GM19025 (cell line): ENCODE measurements around the gene TRIM37.
"Not testable (repeated sequence)": the region's sequence is repeated elsewhere in the genome, so short reads cannot be mapped to it uniquely, and the experiment has no call there.

Source experiments
- ATAC-seq: cut with Tn5 transposase; IDR thresholded peaks from one replicate; pipeline ENCODE4 v1.9.1; 2021; ENCODE audit warnings: mild to moderate bottlenecking, low read depth, moderate library complexity; ENCODE audit not compliant: unreplicated experiment

TRIM37 gene, protein sequence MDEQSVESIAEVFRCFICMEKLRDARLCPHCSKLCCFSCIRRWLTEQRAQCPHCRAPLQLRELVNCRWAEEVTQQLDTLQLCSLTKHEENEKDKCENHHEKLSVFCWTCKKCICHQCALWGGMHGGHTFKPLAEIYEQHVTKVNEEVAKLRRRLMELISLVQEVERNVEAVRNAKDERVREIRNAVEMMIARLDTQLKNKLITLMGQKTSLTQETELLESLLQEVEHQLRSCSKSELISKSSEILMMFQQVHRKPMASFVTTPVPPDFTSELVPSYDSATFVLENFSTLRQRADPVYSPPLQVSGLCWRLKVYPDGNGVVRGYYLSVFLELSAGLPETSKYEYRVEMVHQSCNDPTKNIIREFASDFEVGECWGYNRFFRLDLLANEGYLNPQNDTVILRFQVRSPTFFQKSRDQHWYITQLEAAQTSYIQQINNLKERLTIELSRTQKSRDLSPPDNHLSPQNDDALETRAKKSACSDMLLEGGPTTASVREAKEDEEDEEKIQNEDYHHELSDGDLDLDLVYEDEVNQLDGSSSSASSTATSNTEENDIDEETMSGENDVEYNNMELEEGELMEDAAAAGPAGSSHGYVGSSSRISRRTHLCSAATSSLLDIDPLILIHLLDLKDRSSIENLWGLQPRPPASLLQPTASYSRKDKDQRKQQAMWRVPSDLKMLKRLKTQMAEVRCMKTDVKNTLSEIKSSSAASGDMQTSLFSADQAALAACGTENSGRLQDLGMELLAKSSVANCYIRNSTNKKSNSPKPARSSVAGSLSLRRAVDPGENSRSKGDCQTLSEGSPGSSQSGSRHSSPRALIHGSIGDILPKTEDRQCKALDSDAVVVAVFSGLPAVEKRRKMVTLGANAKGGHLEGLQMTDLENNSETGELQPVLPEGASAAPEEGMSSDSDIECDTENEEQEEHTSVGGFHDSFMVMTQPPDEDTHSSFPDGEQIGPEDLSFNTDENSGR

DNA sequence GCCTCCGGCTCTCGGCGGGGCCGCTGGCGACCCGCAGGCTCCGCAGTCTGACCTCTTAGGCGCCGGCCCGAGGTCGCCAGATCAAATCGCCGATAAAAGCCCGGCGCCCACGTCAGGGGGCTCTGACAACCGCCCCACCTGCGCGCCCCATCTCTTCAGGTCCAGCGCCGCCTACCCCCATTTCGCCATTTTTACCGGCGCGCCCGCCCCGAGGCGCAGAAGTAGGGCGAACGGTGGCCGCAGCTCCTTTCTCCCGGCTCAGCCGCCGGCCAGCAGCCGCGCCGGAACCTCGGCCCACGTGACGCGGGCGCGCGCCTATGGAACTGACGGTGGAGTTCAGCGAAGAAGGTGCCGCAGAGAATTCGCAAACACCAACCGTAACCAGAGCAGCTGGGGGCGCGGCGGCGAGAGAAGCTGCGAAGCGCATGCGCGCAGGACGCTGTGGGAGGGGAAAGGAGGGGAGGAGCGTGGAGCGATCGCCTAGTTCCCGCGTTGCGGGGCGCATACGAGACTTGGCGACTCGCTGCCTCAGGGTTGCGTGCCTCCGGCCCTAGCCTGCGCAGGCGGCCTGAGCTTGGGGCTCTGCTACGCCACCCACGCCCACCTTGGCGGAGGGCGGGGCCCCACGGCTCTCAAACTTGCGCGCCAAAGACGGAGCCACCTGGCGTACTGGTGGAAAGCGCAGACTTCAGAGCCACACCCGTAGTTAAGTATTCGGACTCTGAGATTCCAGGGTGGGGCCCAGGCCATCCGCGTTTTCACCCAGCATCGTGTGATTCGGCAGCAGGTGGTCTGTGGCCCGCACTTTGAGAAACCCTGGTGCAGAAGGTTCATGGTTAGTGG lies at the start of gene TRIM37:
Gene TRIM37 (minus strand): TSS at position 418 of the 843 bp plus-strand sequence. CDS start 419 bp downstream, outside the sequence.
- peak; percentile 94 for ATAC-seq

- ATAC-seq, result peak; percentile 90
These were observed 48.9 kb upstream of the TRIM37 start, which contains the start of gene PRR11 for GRCh38 chr17:59155439-59156177. Gene PRR11, plus strand, starts transcription at chr17:59155746. Its CDS starts 14,007 bp downstream, at chr17:59169753.

DNA sequence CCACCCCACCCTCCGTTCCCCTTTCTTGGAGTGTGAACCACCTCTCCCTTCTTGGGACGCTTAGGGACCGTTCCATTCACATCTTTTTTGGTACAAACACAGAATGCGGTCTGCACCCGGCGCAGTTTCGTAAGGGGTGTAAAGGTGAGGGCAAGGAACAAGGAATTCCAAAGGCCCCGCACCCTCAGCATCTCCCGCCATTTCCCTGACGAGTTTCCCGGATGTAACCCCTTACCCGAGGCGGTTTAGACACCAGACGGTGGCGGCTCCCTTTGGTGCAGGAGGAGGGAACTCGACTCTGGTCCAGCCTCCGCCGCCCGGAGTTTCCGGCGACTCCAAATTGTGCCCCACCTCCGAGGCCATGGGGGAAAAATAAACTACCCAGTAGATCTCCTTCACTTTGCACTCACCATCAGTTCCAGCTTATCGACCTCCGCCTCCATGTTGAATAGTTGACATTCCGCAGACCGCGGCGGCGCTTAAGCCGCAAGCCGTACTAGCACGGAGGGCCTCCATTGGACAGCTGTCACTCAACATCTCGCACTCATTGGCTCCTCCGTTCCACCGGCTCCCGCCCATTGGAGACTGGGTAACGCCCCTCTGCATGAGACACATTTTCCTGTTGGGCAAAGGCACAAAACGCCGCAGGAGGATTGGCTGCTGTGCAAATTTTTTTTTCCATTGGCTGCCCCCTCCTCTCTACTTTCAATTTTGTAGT lies 48.2 kb upstream of the TRIM37 start, which contains the start of gene SKA2:
Gene SKA2 (minus strand): TSS at position 466 of the 718 bp plus-strand sequence. CDS start 23 bp downstream, at position 443.
- ATAC-seq, result peak; percentile 78

- no peak for ATAC-seq
These were observed 47.6 kb upstream of the TRIM37 start for GRCh38 chr17:59154292-59154720.

DNA sequence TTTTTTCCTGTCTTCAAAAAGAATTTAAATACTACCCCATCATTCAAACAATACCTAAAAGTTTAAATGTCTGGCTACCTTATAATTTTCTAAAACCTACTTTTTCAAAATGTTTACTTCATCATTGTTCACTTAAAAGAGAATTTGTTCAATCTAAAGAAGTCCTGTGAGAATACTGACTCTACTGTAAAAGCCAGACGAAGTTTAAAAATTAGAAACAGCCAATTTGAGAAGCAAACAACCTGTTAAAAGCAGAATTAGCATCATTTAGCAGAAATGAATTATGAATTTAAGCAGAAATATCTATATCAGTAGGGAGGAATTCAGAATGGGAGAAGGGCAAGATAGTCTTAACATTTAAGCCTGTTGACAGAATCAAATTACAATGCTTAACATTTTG lies 46.2 kb upstream of the TRIM37 start:
- no peak for ATAC-seq

GRCh38 chr17:59151591-59151990 lies 44.9 kb upstream of the TRIM37 start:
- no peak for ATAC-seq

- no peak for ATAC-seq
These were observed 44.3 kb upstream of the TRIM37 start for GRCh38 chr17:59151006-59151405.

- ATAC-seq, result no peak
These were observed 43.3 kb upstream of the TRIM37 start for GRCh38 chr17:59149841-59150511.

DNA sequence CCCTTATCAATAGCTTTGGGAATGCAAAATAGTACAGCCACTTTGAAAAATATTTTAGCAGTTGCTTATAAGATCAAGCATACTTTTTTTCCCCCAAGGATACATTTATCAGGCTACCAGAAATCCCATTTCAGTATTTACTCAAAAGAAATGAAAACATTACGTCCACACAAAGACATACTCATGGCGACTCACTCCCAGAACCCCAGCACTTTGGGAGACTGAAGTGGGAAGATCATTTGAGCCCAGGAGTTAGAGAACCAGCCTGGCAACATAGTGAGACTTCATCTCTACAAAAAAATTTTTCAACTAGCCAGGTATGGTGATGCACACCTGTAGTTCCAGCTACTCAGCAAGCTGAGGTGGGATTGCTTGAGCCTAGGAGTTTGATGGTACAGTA lies 42.4 kb upstream of the TRIM37 start:
- no peak for ATAC-seq

- ATAC-seq, result no peak
These were observed 39.0 kb upstream of the TRIM37 start for GRCh38 chr17:59145571-59146096.

- ATAC-seq, result no peak
These were observed 35.2 kb upstream of the TRIM37 start for GRCh38 chr17:59141860-59142259.

GRCh38 chr17:59139939-59140338 lies 33.3 kb upstream of the TRIM37 start:
- ATAC-seq, result no peak

DNA sequence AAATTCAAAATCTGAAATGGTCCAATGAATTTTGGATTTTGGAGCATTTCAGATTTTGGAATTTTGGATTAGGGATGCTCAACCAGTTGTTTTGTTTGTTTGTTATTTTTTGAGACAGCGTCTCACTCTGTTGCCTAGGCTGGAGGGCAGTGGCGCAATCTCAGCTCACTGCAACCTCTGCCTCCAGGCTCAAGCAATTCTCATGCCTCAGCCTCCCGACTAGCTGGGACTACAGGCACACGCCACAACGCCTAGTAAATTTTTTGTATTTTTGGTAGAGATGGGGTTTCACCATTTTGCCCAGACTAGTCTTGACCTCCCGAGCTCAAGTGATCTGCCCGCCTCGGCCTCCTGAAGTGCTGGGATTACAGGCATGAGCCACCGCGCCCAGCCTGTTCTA lies 31.7 kb upstream of the TRIM37 start:
- ATAC-seq, result not testable (repeated sequence)

DNA sequence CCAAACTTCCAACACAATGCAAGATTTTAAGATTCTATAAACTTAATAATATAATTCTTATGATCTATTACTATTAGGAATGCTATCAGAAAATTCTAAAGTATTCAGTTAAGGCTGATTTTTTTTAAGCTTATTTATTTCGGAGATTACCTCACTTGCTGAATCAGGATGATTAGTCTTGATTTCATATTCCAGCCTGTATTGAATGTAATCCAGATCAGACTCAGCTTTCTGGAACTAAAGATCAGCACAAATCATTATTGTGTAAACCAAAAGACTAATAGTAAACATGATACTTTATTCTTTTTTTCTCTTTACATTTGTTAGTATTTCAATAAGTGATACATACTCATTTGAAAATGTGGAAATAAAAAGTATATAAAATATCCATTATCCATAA lies 24.5 kb upstream of the TRIM37 start:
- no peak for ATAC-seq

DNA sequence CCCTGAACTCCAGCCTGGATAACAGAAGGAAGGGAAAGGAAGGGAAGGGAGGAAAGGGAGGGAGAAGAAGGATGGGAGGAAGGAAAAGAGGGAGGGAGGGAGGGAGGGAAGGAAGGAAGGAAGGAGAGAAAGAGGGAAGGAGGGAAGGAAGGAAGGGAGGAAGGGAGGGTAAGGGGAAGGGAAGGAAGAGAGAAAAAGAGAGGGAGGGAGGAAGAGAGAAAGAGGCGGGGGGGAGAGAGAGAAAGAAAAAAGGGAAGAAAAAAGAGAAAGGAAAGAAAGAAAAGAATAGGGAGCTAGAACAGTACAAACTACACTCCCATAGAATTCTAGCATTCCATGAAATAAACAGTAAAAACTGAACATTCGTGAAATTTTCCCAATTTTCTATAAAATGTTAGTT lies 23.1 kb upstream of the TRIM37 start:
- no peak for ATAC-seq

GRCh38 chr17:59126809-59127417 lies 20.2 kb upstream of the TRIM37 start:
- no peak for ATAC-seq

DNA sequence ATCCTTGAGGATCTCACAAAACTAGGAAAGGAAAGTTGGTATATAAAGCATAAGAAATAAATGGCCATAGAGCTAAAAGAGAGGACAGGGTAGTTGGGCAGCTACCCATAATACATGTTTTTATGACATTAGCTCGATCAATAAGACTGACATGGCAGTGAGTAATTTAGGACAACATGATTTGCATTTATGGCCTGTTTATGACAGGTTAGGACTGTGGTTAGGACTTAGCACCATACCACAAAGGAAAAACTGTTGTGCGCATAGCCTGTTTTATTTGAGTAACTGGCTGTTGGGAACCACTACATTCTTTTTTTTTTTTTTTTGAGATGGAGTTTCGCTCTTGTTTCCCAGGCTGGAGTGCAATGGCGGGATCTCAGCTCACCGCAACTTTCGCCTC lies 18.0 kb upstream of the TRIM37 start:
- ATAC-seq, result no peak
